ENCODE results near the gene SLIT3.

GRCh38 chr5:169244812-169245211 is 56.1 kb downstream of the SLIT3 start:
- TF ChIP-seq CTCF (IDR thresholded peaks at IDR 0.05) (no peak), POLR2A (IDR thresholded peaks at IDR 0.05; ENCODE audit: low read depth) (no peak), POLR2AphosphoS5 (IDR thresholded peaks at IDR 0.05) (no peak), EP300 (IDR thresholded peaks at IDR 0.05) (no peak)

Data from esophagus muscularis mucosa (tissue), 4 donors.